DMS53 treated with DMSO at 0.1 percent for 48 hours (cell line): Measurements from ENCODE around the gene PYGM.

Experiments
- DNase-seq: peaks from one replicate; lab custom pipeline; 2025; ENCODE audit not compliant: unreplicated experiment; lab: John Stamatoyannopoulos, UW

PYGM gene

DNA sequence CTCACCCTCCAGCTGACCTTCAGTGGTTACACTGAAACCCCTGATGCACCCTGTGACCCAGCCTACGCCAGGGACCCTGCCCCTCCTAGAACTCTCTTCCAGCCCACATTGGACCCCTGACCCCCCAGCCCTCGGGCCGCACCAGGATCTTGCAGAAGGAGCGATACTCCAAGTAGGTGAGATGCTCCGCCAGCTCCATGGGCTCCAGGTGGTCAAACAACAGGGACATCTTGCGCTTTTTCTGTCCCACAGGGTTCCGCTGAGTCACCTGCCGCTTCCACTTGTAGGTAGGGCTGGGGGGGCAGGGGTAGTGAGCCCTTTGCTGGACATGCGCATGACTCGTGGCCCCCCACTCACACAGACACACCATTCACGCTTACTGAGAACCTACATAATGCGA lies 19.9 kb downstream of the PYGM start:
- DNase-seq: no peak

DNA sequence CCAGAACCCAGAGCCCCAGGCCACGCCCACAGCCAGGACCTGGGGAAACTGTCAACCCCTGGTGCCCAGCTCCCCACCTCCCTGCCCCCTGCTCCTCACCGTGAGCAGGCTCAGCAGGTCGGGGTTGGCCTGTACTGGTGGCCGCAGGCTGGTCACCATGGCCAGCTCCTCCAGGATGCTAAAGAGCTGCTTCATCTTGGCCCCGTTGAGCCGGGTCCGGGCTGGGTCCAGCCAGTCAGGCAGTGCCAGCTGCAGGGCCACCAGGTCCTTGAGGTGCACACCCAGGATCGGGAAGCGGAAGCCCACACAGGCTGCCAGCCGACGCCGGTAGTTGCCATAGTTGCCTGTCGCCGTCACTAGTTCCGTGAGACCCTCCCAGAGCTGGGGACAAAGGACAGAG lies 23.1 kb downstream of the PYGM start:
- DNase-seq: no peak

DNA sequence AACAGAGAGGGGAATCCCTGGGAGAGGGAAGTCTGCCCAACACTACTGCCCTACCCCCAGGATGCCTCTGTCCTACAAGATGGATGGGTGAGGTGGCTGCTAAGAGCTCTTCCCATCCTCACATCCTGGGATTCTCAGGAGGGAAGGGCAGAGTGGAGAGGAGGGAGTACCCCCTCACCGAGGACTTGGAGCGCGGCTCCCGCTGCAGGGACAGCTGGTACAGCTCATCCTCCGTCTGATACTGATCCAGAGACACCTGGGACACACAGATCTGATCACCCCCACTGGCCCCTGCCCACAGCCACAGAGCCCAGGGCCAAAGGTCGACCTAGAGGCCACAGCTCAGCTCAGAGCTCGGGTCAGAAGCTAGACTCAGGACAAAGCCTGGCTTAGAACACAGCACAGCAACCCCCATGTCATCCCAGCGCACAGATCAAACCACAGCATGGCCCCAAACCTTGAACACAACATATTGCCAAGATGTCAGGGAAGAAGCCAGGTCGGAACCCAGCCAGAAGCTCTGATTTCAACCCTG lies 24.0 kb downstream of the PYGM start:
- DNase-seq: no peak

DNA sequence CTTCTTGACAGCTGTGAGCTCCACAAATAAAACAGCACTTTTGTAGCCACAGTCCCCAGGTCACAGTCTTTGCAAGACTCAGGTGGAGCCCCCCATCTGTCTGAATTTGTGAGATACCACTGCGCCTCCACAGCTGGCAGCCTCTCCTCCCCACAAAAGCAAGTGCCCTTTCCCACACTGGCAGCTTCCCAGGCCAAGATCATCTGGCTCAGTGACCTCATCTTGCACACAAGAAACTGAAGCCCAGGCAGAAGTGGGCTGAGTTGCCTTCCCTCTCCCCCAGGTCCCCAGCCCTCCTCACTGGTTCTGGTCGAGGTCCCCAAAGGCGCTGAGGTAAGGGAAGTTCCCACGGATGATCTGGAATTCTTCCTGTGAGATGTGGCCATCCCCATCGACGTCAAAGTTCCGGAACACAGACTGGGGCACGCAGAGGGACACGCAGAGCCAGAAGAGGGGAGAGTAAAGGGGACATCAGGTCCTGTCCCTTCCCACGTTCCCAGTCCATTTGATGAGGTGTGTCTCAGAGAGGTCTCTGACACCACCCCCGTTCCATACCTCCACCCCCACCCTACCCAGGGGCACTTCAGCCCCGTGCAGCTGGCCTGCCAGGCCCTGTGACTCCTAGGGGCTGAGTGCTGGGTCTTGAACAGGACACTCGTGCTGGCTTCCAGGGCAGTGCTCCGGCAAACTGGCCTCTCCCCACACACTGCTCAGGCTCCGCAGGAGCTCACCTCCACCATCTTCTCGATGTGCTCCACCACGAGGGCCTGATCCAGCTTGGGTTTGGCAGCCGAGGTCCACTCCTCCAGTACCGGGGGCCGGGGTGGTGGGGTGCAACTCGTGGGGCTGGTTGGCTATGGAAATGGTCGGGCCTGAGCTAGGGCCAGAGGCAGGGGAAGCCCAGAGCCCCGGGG lies 24.7 kb downstream of the PYGM start:
- no peak for DNase-seq

- no peak for DNase-seq
Observed at GRCh38 chr11:64731601-64732000, 28.2 kb downstream of the PYGM start.

DNA sequence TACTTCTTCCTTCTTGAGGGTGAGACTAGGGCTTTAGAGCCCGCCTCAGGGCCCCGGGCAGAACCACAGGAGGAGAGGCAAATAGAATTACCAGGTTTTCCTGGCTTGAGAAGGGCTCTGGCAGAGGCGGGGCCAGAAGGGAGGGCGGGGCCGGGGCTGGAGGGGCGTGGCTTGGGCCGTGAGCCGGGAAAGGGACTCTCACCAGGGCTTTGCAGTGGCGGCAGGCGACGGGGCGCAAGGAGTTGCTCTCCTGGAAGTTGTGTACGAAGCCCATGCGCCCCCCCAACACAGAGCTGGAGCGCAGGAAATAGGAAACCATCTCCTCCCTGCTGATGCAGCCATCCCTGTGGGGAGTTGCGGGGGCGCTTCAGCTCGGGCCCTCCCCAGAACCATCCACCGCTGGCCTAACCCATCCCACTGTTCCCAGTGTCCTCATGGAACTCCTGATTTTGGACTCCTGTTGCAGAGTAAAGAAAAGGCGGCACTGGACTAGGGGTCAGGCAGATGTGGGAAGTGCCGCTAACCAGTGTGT lies 29.9 kb downstream of the PYGM start:
- no peak for DNase-seq

DNA sequence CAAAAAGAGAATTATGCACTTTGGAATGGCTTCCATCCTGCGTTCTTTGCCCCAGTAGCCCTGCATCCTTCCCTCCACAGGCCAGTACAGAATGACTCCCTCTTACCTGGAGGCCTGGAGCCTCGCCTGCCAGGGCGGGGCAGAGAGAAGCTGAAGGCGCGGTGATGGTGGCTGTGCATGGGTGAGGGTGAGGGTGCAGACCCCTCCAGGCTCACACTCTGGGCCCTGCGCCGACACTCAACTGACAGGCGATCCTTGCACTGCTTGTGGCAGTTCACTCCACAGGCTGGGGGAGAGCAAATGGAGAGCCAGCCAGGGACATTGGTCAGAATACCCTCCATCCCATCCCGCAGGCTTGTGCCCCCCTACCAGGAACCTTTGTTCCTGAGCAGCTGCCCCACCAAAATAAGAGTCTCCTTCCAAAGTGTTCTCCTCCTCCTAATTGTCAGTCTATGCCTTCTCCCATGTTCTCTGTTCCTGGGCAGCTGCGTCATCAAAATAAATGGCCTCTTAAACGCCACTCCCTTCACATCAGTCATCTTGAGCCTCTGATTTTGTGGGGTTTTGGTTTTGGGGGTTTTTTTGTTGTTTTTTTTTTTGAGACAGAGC lies 30.9 kb downstream of the PYGM start:
- DNase-seq: no peak

DNA sequence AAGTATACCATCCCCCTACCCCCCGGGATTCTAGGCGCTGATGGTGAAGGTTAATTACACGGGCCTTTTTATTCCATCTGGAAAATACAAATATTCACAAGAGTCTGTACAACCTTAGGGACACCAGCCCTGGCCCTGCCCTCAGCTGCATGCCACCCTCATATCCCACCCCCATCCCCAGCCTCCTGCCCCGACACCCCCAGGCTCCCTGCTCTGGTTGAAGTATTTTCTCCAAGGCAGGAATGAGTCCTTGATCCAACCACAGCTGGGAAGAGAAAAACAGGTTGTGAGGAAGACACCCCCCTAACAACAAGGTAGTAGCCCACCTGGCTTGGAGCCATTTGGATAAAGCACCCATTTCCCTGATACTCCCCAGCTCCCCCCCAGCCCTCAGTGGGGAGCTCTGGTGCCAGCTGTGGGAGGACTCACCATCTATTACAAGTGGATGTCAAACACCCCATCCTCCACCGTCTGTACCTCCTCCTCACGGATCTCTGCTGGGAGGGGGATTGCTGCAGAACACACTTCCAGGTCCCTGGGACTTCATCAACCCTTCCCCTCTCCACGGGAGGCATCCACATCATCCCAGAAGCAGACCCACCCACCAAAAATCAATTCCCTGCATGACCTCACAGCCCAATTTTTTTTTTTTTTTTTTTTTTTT lies 32.8 kb downstream of the PYGM start:
- DNase-seq: no peak

GRCh38 chr11:64726211-64726641 lies 33.5 kb downstream of the PYGM start:
- no peak for DNase-seq

- no peak for DNase-seq
Observed at GRCh38 chr11:64724863-64725532, 34.8 kb downstream of the PYGM start.

GRCh38 chr11:64723907-64724862 lies 35.6 kb downstream of the PYGM start:
- DNase-seq: no peak

DNA sequence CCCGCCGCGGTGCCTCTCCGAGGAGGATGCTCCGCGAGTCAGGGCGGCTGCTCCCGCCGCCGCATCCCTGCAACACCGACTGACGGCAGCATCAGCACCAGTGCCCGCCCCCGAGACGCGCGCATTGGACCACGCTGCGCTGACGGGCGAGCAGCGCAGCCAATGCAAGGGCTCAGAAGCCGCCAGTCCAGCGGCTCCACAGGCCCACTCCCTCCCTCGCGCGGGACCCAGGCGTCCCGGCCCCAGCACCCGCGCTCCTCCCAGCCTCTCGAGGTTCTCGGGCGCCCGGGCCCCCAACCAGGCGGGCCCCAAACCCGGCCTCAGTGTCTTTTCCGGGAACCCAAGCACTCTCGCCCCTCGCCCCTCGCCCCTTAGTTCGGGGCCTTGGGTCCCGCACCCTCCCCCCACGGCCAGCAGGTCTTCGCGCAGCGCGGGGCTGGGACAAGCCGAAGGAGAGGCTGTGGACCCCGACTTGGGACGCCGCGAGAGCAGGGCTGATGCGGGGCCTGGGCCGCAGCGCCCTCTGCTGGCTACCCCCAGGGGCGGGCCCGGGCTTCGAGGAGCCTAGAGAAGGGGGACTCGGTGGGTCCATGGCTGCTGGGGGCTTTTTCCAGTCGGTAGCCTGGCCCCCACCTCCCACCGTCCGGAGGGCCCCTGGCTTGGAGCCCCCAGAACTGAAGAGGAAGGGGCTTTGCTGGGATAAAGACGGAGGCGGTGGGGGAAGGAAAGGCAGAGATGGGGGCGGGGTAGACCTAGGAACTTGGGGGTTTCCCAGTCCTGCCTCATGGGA lies 36.5 kb downstream of the PYGM start, which contains the start of gene NRXN2:
TSS of gene NRXN2 (minus strand) at position 81 of the 790 bp plus-strand sequence. CDS start 9,498 bp downstream, outside the sequence.
- peak; percentile 70 for DNase-seq

DNA sequence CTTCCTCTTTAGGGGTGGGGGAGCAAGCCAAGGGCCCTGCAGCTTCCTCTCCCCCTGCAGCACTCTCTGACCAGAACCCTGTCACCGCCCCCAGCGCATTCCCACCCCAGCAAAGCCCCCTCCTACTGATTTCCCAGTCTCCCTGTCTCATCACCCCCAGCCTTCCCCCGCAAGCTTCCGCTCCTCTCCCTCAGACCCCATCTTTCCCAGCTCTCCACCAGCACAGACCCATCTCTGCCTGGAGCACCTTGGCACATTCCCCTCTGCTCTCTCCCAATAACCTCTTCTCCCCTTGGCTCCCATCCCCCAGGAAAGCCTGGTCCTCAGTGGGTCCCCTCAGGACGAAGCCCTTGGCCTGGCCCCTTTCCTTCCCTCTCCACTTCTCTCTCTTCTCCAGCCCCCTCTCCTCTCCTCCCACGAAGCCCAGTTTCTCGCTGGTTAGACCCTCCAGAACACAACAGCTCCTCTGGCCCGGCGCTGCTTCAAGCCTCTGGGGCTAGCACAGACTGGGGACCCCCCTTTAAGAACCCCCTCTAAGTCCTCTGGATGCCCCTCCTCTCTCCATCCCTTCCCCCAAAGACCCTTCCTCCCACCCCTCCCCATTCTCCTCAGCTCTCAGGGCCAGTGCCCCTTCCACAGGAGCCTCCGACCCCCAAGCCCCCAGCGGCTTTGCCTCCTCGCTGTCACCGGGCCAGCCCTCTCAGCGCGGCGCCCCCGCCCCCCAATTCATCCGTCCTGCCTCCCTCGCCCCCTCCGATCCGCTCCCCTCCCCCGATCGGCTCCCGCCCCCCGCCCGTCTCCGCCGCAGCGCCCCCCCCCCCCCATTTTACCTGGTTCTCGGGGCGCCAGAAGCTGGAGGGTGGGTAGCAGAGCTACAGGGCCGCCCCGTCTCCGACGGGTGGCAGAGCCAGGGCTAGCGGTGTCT lies 37.4 kb downstream of the PYGM start:
- DNase-seq: no peak

- no peak for DNase-seq
Observed at GRCh38 chr11:64721359-64721699, 38.4 kb downstream of the PYGM start.

DNA sequence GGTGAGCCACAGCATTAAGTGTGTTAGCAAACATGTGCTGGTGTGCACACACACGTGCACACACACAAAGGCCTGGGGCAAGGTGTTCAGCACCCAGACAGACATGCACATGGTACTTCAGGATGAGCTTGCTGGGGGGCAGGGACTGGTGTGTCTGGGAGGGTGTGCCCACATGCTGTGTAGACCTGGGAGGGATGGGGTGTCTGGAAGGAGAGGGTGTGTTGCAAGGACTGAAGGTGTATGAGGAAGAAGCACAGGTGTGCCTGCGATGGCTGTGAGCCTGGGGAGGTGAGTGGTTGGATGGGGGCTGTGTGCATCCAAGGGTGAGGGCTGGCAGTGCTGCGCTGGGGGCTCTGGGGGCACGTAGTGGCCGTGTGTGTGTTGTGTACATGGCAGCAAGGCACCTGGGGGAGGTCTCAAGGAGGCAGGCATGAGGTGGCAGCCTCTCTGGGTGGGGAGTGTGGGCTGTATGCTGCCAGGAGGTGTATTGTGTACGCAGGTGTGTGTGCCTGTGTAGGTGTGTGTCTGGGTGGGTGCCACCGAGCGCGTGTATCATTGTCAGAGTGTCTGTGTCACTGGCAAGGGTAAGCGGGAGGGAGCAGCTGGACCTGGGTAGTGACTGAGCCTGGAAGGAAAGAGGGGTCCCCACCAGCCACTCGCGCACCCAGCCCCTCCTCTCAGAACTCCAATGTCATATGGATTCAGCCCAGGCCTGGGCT lies 39.0 kb downstream of the PYGM start:
- no peak for DNase-seq

DNA sequence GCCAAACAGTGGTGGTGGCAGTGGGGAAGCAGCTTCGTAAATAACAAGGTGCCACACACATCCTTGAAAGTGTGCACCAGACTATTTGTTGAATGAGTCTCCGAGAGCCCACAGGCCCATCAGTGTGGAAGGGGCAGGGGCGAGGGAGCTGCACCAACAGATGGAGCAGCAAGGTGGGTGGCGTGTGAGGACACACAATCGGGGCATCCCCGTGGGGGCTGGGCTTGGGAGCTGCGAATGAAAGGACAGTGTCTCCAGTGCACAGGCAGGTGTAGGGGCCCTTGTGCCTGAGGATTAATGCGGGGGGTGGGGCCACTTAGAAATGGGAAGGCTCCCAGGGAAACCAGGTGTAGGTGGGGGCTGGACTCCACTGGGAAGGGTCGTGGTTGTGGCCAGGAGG lies 39.6 kb downstream of the PYGM start:
- no peak for DNase-seq

DNA sequence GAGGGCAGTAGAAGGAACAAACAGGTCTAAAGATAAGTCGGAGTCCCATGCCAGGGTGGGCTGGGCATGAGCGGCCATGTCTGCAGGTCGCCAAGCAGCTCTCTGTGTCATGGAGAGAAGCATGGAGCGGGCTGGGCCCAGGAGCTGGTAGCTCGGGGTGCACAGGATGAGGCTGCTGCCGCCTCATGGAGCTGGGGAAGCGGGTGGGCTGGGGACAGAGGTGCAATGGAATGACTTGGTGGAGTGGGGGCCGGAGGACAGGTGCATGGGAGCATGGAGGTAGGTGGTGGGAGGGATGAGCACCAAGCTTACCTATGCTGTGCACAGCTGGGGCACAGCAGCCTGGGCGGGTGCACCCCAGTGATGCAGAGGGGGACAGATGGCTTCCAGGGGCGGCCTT lies 40.4 kb downstream of the PYGM start:
- DNase-seq: no peak
